H9 (cell line): ENCODE data around the gene FANCC. TPM values are rescaled to one million over a fixed set of nuclear protein-coding genes. Genes with fewer than 3 reads are reported as not detected.

Experiments
- DNase-seq: peaks from one replicate; pipeline ENCODE4 v3.0.0-alpha.2; 2017
- H2AFZ ChIP-seq: one replicate; pipeline ENCODE4 v1.6.1; 2013; ENCODE audit warnings: mild to moderate bottlenecking, low read length, control low read depth, moderate library complexity
- H2AK5ac ChIP-seq: 2 replicates; pipeline ENCODE4 v1.6.1; 2013; ENCODE audit warnings: low read length, control low read depth, mixed read lengths; ENCODE audit not compliant: insufficient read length
- H2BK120ac ChIP-seq: one replicate; pipeline ENCODE4 v1.6.1; 2013; ENCODE audit warnings: low read depth, mild to moderate bottlenecking, low read length, control low read depth, inconsistent platforms; ENCODE audit not compliant: poor library complexity, severe bottlenecking
- H2BK12ac ChIP-seq: 2 replicates; pipeline ENCODE4 v1.6.1; 2013; ENCODE audit warnings: low read length, control low read depth, mixed read lengths, low read depth; ENCODE audit not compliant: insufficient read length
- H2BK15ac ChIP-seq: 2 replicates; pipeline ENCODE4 v1.6.1; 2013; ENCODE audit warnings: low read depth, low read length, control low read depth
- H2BK20ac ChIP-seq: one replicate; pipeline ENCODE4 v1.6.1; 2013; ENCODE audit warnings: low read depth, mild to moderate bottlenecking, low read length, control low read depth, inconsistent platforms; ENCODE audit not compliant: poor library complexity, severe bottlenecking
- H2BK5ac ChIP-seq: 2 replicates; pipeline ENCODE4 v1.6.1; 2013; ENCODE audit warnings: low read length, control low read depth, mixed read lengths; ENCODE audit not compliant: insufficient read length
- H3K14ac ChIP-seq: 2 replicates; pipeline ENCODE4 v1.6.1; 2013; ENCODE audit warnings: low read length, control low read depth; ENCODE audit not compliant: insufficient read depth
- H3K18ac ChIP-seq: 2 replicates; pipeline ENCODE4 v1.6.1; 2013; ENCODE audit warnings: low read depth, mild to moderate bottlenecking, mixed read lengths, low read length, control low read depth; ENCODE audit not compliant: insufficient read length
- H3K23ac ChIP-seq: 2 replicates; pipeline ENCODE4 v1.6.1; 2013; ENCODE audit warnings: low read length, control low read depth, mixed read lengths, low read depth; ENCODE audit not compliant: insufficient read length
- H3K23me2 ChIP-seq: 2 replicates; pipeline ENCODE4 v1.6.1; 2013; ENCODE audit warnings: low read depth, mild to moderate bottlenecking, mixed read lengths, low read length, control low read depth; ENCODE audit not compliant: insufficient read length, poor library complexity, severe bottlenecking
- H3K27ac ChIP-seq: 2 replicates; pipeline ENCODE4 v1.5.1; 2013; ENCODE audit warnings: low read length, control low read depth, mixed read lengths, low read depth; ENCODE audit not compliant: insufficient read length
- H3K27me3 ChIP-seq: 2 replicates; pipeline ENCODE4 v1.6.1; 2013; ENCODE audit warnings: low read length, control low read depth, inconsistent platforms; ENCODE audit not compliant: insufficient read depth
- H3K4ac ChIP-seq: 2 replicates; pipeline ENCODE4 v1.6.1; 2013; ENCODE audit warnings: low read depth, mild to moderate bottlenecking, control low read depth, inconsistent platforms, low read length, moderate library complexity
- H3K4me1 ChIP-seq: 2 replicates; pipeline ENCODE4 v1.6.1; 2013; ENCODE audit warnings: low read length, control low read depth, inconsistent platforms; ENCODE audit not compliant: insufficient read depth
- H3K4me2 ChIP-seq: 2 replicates; pipeline ENCODE4 v1.6.1; 2013; ENCODE audit warnings: low read length, control low read depth, mixed read lengths; ENCODE audit not compliant: insufficient read length, insufficient read depth
- H3K56ac ChIP-seq: 2 replicates; pipeline ENCODE4 v1.6.1; 2013; ENCODE audit warnings: low read depth, mild to moderate bottlenecking, mixed read lengths, low read length, control low read depth; ENCODE audit not compliant: insufficient read length
- H3K79me1 ChIP-seq: 2 replicates; pipeline ENCODE4 v1.6.1; 2013; ENCODE audit warnings: low read depth, mild to moderate bottlenecking, moderate library complexity, low read length, control low read depth, inconsistent platforms; ENCODE audit not compliant: insufficient read depth, poor library complexity, severe bottlenecking
- H3K79me2 ChIP-seq: 2 replicates; pipeline ENCODE4 v1.6.1; 2013; ENCODE audit warnings: low read length, control low read depth, inconsistent platforms; ENCODE audit not compliant: insufficient read depth
- H3K9ac ChIP-seq: 2 replicates; pipeline ENCODE4 v1.6.1; 2013; ENCODE audit warnings: low read length, control low read depth, mixed read lengths; ENCODE audit not compliant: insufficient read length; ENCODE audit errors: extremely low read depth
- H3K9me3 ChIP-seq: one replicate; pipeline ENCODE4 v1.6.1; 2013; ENCODE audit warnings: low read depth, low read length, inconsistent platforms; ENCODE audit not compliant: control insufficient read depth
- H3T11ph ChIP-seq: one replicate; pipeline ENCODE4 v1.6.1; 2013; ENCODE audit warnings: mild to moderate bottlenecking, low read length, control low read depth, inconsistent platforms
- H4K20me1 ChIP-seq: one replicate; pipeline ENCODE4 v1.6.1; 2013; ENCODE audit not compliant: control insufficient read depth, insufficient read length, insufficient read depth
- H4K5ac ChIP-seq: 2 replicates; pipeline ENCODE4 v1.6.1; 2013; ENCODE audit warnings: low read depth, mild to moderate bottlenecking, mixed read lengths, low read length, control low read depth; ENCODE audit not compliant: insufficient read length
- H4K8ac ChIP-seq: replicated peaks from 2 replicates; pipeline ENCODE4 v1.6.1; 2013; ENCODE audit warnings: low read length, control low read depth, mixed read lengths, low read depth; ENCODE audit not compliant: insufficient read length
- H4K91ac ChIP-seq: 2 replicates; pipeline ENCODE4 v1.6.1; 2013; ENCODE audit warnings: low read depth, mild to moderate bottlenecking, moderate library complexity, mixed read lengths, low read length, control low read depth; ENCODE audit not compliant: insufficient read length
- H3K27ac Mint-ChIP-seq, 3 experiments: 2 replicates in 2 of 3; 3 replicates in 1 of 3; pipeline ENCODE4 v1.8.0; 2020 to 2021; ENCODE audit warnings: mixed read lengths in 3 of 3, mild to moderate bottlenecking in 1 of 3, moderate library complexity in 1 of 3
- H3K27me3 Mint-ChIP-seq: 2 replicates; pipeline ENCODE4 v1.8.0; 2021; ENCODE audit warnings: low read depth, mild to moderate bottlenecking, moderate library complexity, mixed read lengths
- H3K36me3 Mint-ChIP-seq, 3 experiments: 2 replicates in 2 of 3; 3 replicates in 1 of 3; pipeline ENCODE4 v1.8.0; 2020 to 2021; ENCODE audit warnings: low read depth in 3 of 3, mixed read lengths in 3 of 3; ENCODE audit not compliant: insufficient read depth in 1 of 3
- H3K4me1 Mint-ChIP-seq, 2 experiments: 2 replicates each; pipeline ENCODE4 v1.8.0; 2020; ENCODE audit warnings: mixed read lengths in 2 of 2
- H3K4me3 Mint-ChIP-seq, 2 experiments: 2 replicates in 1 of 2; 3 replicates in 1 of 2; pipeline ENCODE4 v1.8.0; 2020 to 2021; ENCODE audit warnings: mild to moderate bottlenecking in 2 of 2, mixed read lengths in 2 of 2, moderate library complexity in 1 of 2
- H3K9me3 Mint-ChIP-seq, 2 experiments: 2 replicates in 1 of 2; 3 replicates in 1 of 2; pipeline ENCODE4 v1.8.0; 2020; ENCODE audit warnings: mild to moderate bottlenecking in 2 of 2, mixed read lengths in 2 of 2, moderate library complexity in 1 of 2
- WGBS: extraction: QIAGEN DNeasy Blood & Tissue Kit; methylation state at CpG from one replicate; pipeline ENCODE4 v1.1.7; 2013; ENCODE audit warnings: missing lambda C conversion rate, low lambda C conversion rate, mixed read lengths; ENCODE audit not compliant: insufficient read length; ENCODE audit errors: extremely low coverage; 5-methylcytosine and 5-hydroxymethylcytosine counted together
- total RNA-seq: library from RNA; stranded (reverse); gene quantifications from 2 replicates; pipeline ENCODE4 v1.2.1, GENCODE V29; 2021
- TF ChIP-seq, protein P1 (sequence below): fragments of 200-600 bp; sonication (generic); conservative IDR thresholded peaks from 3 replicates; pipeline ENCODE4 v1.8.0; 2021; ENCODE audit warnings: antibody characterized with exemption, mild to moderate bottlenecking

Gene FANCC
- total RNA-seq, 1 experiment from 2014 or later: 14.6 TPM

DNA sequence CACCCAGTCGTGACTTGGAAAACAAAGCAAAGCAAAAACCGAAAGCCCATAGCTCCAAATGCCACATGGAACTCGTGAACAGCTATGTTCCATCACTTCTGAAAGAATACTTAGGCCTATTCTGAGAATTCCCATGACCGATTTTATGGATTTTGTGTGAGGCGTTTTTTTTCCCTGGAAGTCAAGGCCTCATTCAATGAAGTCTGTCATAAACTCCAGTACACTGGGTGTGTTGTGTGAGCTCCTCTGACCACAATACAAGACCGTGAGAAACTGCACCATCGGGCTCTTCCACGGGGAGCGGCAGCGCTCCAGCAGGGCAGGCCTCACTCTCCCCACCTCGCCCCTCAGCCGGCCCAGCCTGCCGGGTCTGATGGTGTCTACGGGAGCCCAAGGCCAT lies 209.5 kb downstream of the FANCC start:
- Histone ChIP-seq H4K8ac (no peak overlapping the region), H3K4me2 (no peak overlapping the region), H3K56ac (no peak overlapping the region), H3K4me1 (no peaks in the 10 kb centered on the region), H3K14ac (no peak overlapping the region), H3K4ac (no peak overlapping the region), H2AK5ac (no peak overlapping the region), H2BK5ac (no peak overlapping the region), H4K5ac (no peak overlapping the region), H3K23ac (no peak overlapping the region), H2BK20ac (no peak overlapping the region), H3K18ac (no peak overlapping the region), H3K27ac (no peak overlapping the region), H2BK12ac (no peak overlapping the region), H2AFZ (no peak overlapping the region), H3K23me2 (no peaks in the 10 kb centered on the region), H3K9ac (no peak overlapping the region), H3K27me3 (no peaks in the 10 kb centered on the region), H3K79me2 (no peaks in the 10 kb centered on the region), H2BK15ac (no peak overlapping the region), H3K9me3 (no peaks in the 10 kb centered on the region), H3K79me1 (no peaks in the 10 kb centered on the region), H4K20me1 (no peaks in the 10 kb centered on the region), H4K91ac (no peak overlapping the region), H3T11ph (no peak overlapping the region), H2BK120ac (no peak overlapping the region)
- no peak overlapping the region for H3K4me3 Mint-ChIP-seq
- DNase-seq: no peak
- TF ChIP-seq, protein P1, sequence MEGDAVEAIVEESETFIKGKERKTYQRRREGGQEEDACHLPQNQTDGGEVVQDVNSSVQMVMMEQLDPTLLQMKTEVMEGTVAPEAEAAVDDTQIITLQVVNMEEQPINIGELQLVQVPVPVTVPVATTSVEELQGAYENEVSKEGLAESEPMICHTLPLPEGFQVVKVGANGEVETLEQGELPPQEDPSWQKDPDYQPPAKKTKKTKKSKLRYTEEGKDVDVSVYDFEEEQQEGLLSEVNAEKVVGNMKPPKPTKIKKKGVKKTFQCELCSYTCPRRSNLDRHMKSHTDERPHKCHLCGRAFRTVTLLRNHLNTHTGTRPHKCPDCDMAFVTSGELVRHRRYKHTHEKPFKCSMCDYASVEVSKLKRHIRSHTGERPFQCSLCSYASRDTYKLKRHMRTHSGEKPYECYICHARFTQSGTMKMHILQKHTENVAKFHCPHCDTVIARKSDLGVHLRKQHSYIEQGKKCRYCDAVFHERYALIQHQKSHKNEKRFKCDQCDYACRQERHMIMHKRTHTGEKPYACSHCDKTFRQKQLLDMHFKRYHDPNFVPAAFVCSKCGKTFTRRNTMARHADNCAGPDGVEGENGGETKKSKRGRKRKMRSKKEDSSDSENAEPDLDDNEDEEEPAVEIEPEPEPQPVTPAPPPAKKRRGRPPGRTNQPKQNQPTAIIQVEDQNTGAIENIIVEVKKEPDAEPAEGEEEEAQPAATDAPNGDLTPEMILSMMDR: no peak
- no CpG with 5 or more reads among the region's 14 CpGs for WGBS
- H3K27ac Mint-ChIP-seq: no peak overlapping the region
- peaks cover 0 to 7% (median 2%) of the 10 kb centered on the region in 3 experiments; a peak in 3 of 7 replicates for H3K36me3 Mint-ChIP-seq
- no peaks in the 10 kb centered on the region for H3K9me3 Mint-ChIP-seq
- H3K4me1 Mint-ChIP-seq: peaks cover 7 to 8% of the 10 kb centered on the region in 2 experiments
- H3K27me3 Mint-ChIP-seq: no peaks in the 10 kb centered on the region
